Breast epithelium (tissue), 3 donors: ENCODE measurements around the gene ITGAE.

Source experiments
- POLR2A ChIP-seq: fragments of 450-650 bp; IDR thresholded peaks from one replicate; pipeline ENCODE4 v1.6.1; 2016; ENCODE audit warnings: antibody characterized with exemption, mild to moderate bottlenecking, moderate library complexity
- POLR2AphosphoS5 ChIP-seq, 3 donors: sonication (generic); formaldehyde crosslinking; IDR thresholded peaks; one replicate each; pipeline ENCODE4 v1.6.1; 2017; ENCODE audit warnings: antibody characterized with exemption in 3 of 3
- TF ChIP-seq, protein P1 (sequence below), 3 donors: fragments of 450-650 bp; IDR thresholded peaks; one replicate each; pipeline ENCODE4 v1.5.1; 2016 to 2017; ENCODE audit warnings: antibody characterized with exemption in 3 of 3, mild to moderate bottlenecking in 3 of 3, moderate library complexity in 3 of 3

GRCh38 chr17:3766779-3767178 lies 34.2 kb downstream of the ITGAE start:
- TF ChIP-seq, protein P1, sequence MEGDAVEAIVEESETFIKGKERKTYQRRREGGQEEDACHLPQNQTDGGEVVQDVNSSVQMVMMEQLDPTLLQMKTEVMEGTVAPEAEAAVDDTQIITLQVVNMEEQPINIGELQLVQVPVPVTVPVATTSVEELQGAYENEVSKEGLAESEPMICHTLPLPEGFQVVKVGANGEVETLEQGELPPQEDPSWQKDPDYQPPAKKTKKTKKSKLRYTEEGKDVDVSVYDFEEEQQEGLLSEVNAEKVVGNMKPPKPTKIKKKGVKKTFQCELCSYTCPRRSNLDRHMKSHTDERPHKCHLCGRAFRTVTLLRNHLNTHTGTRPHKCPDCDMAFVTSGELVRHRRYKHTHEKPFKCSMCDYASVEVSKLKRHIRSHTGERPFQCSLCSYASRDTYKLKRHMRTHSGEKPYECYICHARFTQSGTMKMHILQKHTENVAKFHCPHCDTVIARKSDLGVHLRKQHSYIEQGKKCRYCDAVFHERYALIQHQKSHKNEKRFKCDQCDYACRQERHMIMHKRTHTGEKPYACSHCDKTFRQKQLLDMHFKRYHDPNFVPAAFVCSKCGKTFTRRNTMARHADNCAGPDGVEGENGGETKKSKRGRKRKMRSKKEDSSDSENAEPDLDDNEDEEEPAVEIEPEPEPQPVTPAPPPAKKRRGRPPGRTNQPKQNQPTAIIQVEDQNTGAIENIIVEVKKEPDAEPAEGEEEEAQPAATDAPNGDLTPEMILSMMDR (IDR thresholded peaks at IDR 0.05), result no peak
- no peak for TF ChIP-seq POLR2AphosphoS5 (IDR thresholded peaks at IDR 0.05)
- TF ChIP-seq POLR2A, result no peak
